WERI-Rb-1 (cell line): ENCODE data around the gene CNTN5.
A peak's percentile ranks its signal among the peaks of the same experiment; 100 is the strongest.
"Not testable (repeated sequence)": the region's sequence is repeated elsewhere in the genome, so short reads cannot be mapped to it uniquely, and the experiment has no call there.

ENCODE experiments used
- DNase-seq: peaks from one replicate; pipeline ENCODE4 v3.0.0-alpha.2; 2020
- H3K27ac ChIP-seq: fragments of 250-450 bp; sonication (Bioruptor Pico); 2 replicates; pipeline ENCODE4 v1.5.1; 2020; ENCODE audit warnings: mild to moderate bottlenecking, moderate library complexity
- H3K27me3 ChIP-seq: fragments of 250-450 bp; sonication (Bioruptor Pico); 2 replicates; pipeline ENCODE4 v1.5.1; 2021; ENCODE audit warnings: mild to moderate bottlenecking, low read depth, moderate library complexity; ENCODE audit not compliant: insufficient read depth, severe bottlenecking
- H3K36me3 ChIP-seq: fragments of 250-450 bp; sonication (Bioruptor Pico); 2 replicates; pipeline ENCODE4 v1.5.1; 2020; ENCODE audit warnings: mild to moderate bottlenecking, moderate library complexity
- H3K4me3 ChIP-seq: 2 replicates; pipeline ENCODE4 v1.5.1; 2011; ENCODE audit warnings: low read depth, mild to moderate bottlenecking, control low read depth, low read length
- H3K9me3 ChIP-seq: fragments of 250-450 bp; sonication (Bioruptor Pico); 2 replicates; pipeline ENCODE4 v1.5.1; 2021; ENCODE audit warnings: mild to moderate bottlenecking, moderate library complexity; ENCODE audit not compliant: severe bottlenecking
- CTCF ChIP-seq: IDR thresholded peaks from 2 replicates; pipeline ENCODE4 v1.5.1; 2011; ENCODE audit warnings: low read depth, mild to moderate bottlenecking, control low read depth, inconsistent platforms, low read length

CNTN5 gene

GRCh38 chr11:99803501-99803900 lies 782.8 kb downstream of the CNTN5 start:
- no peak overlapping the region for H3K4me3 ChIP-seq
- H3K36me3 ChIP-seq: no peaks in the 10 kb centered on the region
- DNase-seq: no peak
- no peak overlapping the region for H3K27ac ChIP-seq
- TF ChIP-seq CTCF: no peak
- no peaks in the 10 kb centered on the region for H3K27me3 ChIP-seq
- no peaks in the 10 kb centered on the region for H3K9me3 ChIP-seq

- no peak overlapping the region for H3K27ac ChIP-seq
- no peak for TF ChIP-seq CTCF
These were observed 791.8 kb downstream of the CNTN5 start for GRCh38 chr11:99812516-99812915.

GRCh38 chr11:99814021-99814420 lies 793.3 kb downstream of the CNTN5 start:
- no peaks in the 10 kb centered on the region for H3K9me3 ChIP-seq
- DNase-seq: no peak
- no peak overlapping the region for H3K27ac ChIP-seq
- H3K36me3 ChIP-seq: no peaks in the 10 kb centered on the region
- TF ChIP-seq CTCF: no peak
- no peaks in the 10 kb centered on the region for H3K27me3 ChIP-seq
- no peak overlapping the region for H3K4me3 ChIP-seq

More at GRCh38 chr11:99812516-99812915, 791.8 kb downstream of the CNTN5 start:
- no peaks in the 10 kb centered on the region for H3K9me3 ChIP-seq
- no peaks in the 10 kb centered on the region for H3K27me3 ChIP-seq
- no peaks in the 10 kb centered on the region for H3K36me3 ChIP-seq
- no peak for DNase-seq
- H3K4me3 ChIP-seq: no peak overlapping the region

- Histone ChIP-seq H3K4me3 (no peak overlapping the region), H3K27me3 (no peaks in the 10 kb centered on the region), H3K9me3 (no peaks in the 10 kb centered on the region), H3K36me3 (no peaks in the 10 kb centered on the region), H3K27ac (no peak overlapping the region)
- no peak for DNase-seq
- peak; percentile 19; the same call in 1 of the 2 replicates for TF ChIP-seq CTCF
These were observed 794.0 kb downstream of the CNTN5 start for GRCh38 chr11:99814738-99815137.

GRCh38 chr11:99818991-99819390 lies 798.2 kb downstream of the CNTN5 start:
- H3K4me3 ChIP-seq: no peak overlapping the region
- no peaks in the 10 kb centered on the region for H3K9me3 ChIP-seq
- TF ChIP-seq CTCF: no peak
- H3K27me3 ChIP-seq: no peaks in the 10 kb centered on the region
- no peak overlapping the region for H3K27ac ChIP-seq
- no peaks in the 10 kb centered on the region for H3K36me3 ChIP-seq
- DNase-seq: no peak

GRCh38 chr11:99822846-99823565 lies 802.3 kb downstream of the CNTN5 start:
- Histone ChIP-seq H3K9me3 (no peaks in the 10 kb centered on the region), H3K27me3 (no peaks in the 10 kb centered on the region), H3K27ac (no peak overlapping the region), H3K4me3 (no peak overlapping the region), H3K36me3 (no peaks in the 10 kb centered on the region)
- DNase-seq: no peak
- TF ChIP-seq CTCF: no peak

- not testable (repeated sequence) for H3K27me3 ChIP-seq, H3K27ac ChIP-seq, H3K9me3 ChIP-seq, DNase-seq, H3K36me3 ChIP-seq, H3K4me3 ChIP-seq
These were observed 816.0 kb downstream of the CNTN5 start for GRCh38 chr11:99836739-99837138.
